Measurements from ENCODE around the gene TMEM266.

TMEM266 gene

GRCh38 chr15:76024021-76024768 lies 35.6 kb upstream of the TMEM266 start:
- Histone ChIP-seq H3K27me3 (replicated peaks; ENCODE audit: insufficient read depth, low read length) (no peaks in the 10 kb centered on the region), H3K79me2 (ENCODE audit: low read length) (no peaks in the 10 kb centered on the region), H3K9ac (ENCODE audit: low read length) (no peak overlapping the region), H2AFZ (ENCODE audit: low read length) (no peak overlapping the region), H3K9me3 (replicated peaks; ENCODE audit: insufficient read depth, low read length) (no peaks in the 10 kb centered on the region), H3K9me2 (replicated peaks; ENCODE audit: insufficient read depth, low read length) (no peaks in the 10 kb centered on the region), H3K4me2 (ENCODE audit: low read depth, low read length) (no peak overlapping the region), H3K36me3 (replicated peaks; ENCODE audit: insufficient read depth, low read length) (no peaks in the 10 kb centered on the region), H3K4me1 (ENCODE audit: low read length) (no peaks in the 10 kb centered on the region), H4K20me1 (ENCODE audit: insufficient read depth, low read length) (no peaks in the 10 kb centered on the region), H3F3A (ENCODE audit: insufficient read depth, low read length) (no peaks in the 10 kb centered on the region), H3K27ac (ENCODE audit: low read length) (no peak overlapping the region), H3K4me3 (ENCODE audit: low read length) (no peak overlapping the region)
- TF ChIP-seq CTCF (IDR thresholded peaks at IDR 0.05; ENCODE audit: low read length) (no peak), EZH2 (optimal IDR thresholded peaks at IDR 0.05; ENCODE audit: low read depth, low read length) (no peak), EZH2phosphoT487 (IDR thresholded peaks at IDR 0.05; ENCODE audit: low read length) (no peak)
- no peak for DNase-seq

- Histone ChIP-seq H3K79me2 (ENCODE audit: low read length) (no peaks in the 10 kb centered on the region), H3K4me3 (ENCODE audit: low read length) (no peak overlapping the region), H3K36me3 (replicated peaks; ENCODE audit: insufficient read depth, low read length) (no peaks in the 10 kb centered on the region), H4K20me1 (ENCODE audit: insufficient read depth, low read length) (no peaks in the 10 kb centered on the region), H3F3A (ENCODE audit: insufficient read depth, low read length) (no peaks in the 10 kb centered on the region), H3K9ac (ENCODE audit: low read length) (no peak overlapping the region), H3K9me3 (replicated peaks; ENCODE audit: insufficient read depth, low read length) (no peaks in the 10 kb centered on the region), H3K4me1 (ENCODE audit: low read length) (no peaks in the 10 kb centered on the region), H2AFZ (ENCODE audit: low read length) (no peak overlapping the region), H3K27me3 (replicated peaks; ENCODE audit: insufficient read depth, low read length) (no peaks in the 10 kb centered on the region), H3K4me2 (ENCODE audit: low read depth, low read length) (no peak overlapping the region), H3K27ac (ENCODE audit: low read length) (no peak overlapping the region), H3K9me2 (replicated peaks; ENCODE audit: insufficient read depth, low read length) (no peaks in the 10 kb centered on the region)
- TF ChIP-seq EZH2phosphoT487 (IDR thresholded peaks at IDR 0.05; ENCODE audit: low read length) = no peak
- DNase-seq = no peak
Observed at GRCh38 chr15:76032046-76032445, 27.7 kb upstream of the TMEM266 start.

DNA sequence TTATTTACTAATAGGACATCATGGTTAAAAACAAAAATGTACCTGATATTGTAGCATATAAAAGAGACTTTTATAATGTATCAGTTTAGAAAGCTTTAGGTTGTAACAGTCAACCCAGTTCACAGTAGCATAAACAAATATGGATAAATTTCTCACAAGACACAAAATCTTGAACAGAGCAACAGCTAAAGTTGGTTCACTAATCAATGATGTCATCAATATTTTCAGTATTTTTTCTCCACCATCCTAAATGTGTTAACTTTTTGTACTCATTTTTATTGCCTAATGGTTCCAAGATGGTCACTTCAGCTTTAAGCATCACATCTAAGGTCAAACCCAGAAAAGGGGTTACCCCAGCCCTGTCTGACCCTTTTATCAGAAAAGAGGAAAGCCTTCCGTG lies 26.3 kb upstream of the TMEM266 start:
- H3K79me2 ChIP-seq (ENCODE audit: low read length) = no peaks in the 10 kb centered on the region
- no peak overlapping the region for H3K9ac ChIP-seq (ENCODE audit: low read length)
- no peak overlapping the region for H3K4me2 ChIP-seq (ENCODE audit: low read depth, low read length)

More for the DNA sequence above, 26.3 kb upstream of the TMEM266 start:
- Histone ChIP-seq H3K4me3 (ENCODE audit: low read length) (no peak overlapping the region), H3K36me3 (replicated peaks; ENCODE audit: insufficient read depth, low read length) (no peaks in the 10 kb centered on the region), H3K9me3 (replicated peaks; ENCODE audit: insufficient read depth, low read length) (no peaks in the 10 kb centered on the region), H3K27ac (ENCODE audit: low read length) (no peak overlapping the region), H4K20me1 (ENCODE audit: insufficient read depth, low read length) (no peaks in the 10 kb centered on the region), H3F3A (ENCODE audit: insufficient read depth, low read length) (no peaks in the 10 kb centered on the region), H3K9me2 (replicated peaks; ENCODE audit: insufficient read depth, low read length) (no peaks in the 10 kb centered on the region), H3K27me3 (replicated peaks; ENCODE audit: insufficient read depth, low read length) (no peaks in the 10 kb centered on the region), H2AFZ (ENCODE audit: low read length) (no peak overlapping the region), H3K4me1 (ENCODE audit: low read length) (no peaks in the 10 kb centered on the region)
- TF ChIP-seq EZH2phosphoT487 (IDR thresholded peaks at IDR 0.05; ENCODE audit: low read length) = no peak
- TF ChIP-seq CTCF (IDR thresholded peaks at IDR 0.05; ENCODE audit: low read length) = no peak
- no peak for TF ChIP-seq EZH2 (optimal IDR thresholded peaks at IDR 0.05; ENCODE audit: low read depth, low read length)
- no peak for DNase-seq

All from MM.1S (cell line).